DND-41 (cell line): ENCODE results near the gene NFIB.

ENCODE experiments used
- EZH2 ChIP-seq: IDR thresholded peaks from 3 replicates; pipeline ENCODE4 v1.6.1; 2012; ENCODE audit warnings: borderline replicate concordance, low read depth, mild to moderate bottlenecking, moderate library complexity, low read length, inconsistent platforms; ENCODE audit not compliant: severe bottlenecking
- TF ChIP-seq, protein P1 (sequence below): IDR thresholded peaks from 2 replicates; pipeline ENCODE4 v1.5.1; 2012; ENCODE audit warnings: borderline replicate concordance, low read length, moderate library complexity, mild to moderate bottlenecking; ENCODE audit not compliant: poor library complexity, severe bottlenecking; ENCODE audit errors: extremely low read depth

DNA sequence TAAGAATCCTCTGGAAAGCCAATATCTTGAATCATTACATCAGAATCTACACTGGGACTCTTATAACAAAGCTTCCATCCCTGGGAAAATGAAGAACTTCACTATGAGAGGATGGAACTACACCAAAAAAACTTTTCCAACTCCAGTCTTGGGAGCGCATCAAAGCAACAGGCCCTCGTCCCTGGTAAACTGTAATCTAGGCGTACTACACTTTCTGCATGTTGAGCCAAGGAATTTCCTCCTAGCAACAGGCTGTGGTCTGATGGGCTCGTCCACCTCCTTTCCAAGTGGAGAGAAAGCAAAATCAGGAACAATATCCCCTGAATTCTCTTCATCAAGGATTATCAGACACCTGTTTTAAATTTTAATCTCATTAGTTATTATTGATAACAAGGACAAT lies 94.1 kb downstream of the NFIB start:
- TF ChIP-seq, protein P1, sequence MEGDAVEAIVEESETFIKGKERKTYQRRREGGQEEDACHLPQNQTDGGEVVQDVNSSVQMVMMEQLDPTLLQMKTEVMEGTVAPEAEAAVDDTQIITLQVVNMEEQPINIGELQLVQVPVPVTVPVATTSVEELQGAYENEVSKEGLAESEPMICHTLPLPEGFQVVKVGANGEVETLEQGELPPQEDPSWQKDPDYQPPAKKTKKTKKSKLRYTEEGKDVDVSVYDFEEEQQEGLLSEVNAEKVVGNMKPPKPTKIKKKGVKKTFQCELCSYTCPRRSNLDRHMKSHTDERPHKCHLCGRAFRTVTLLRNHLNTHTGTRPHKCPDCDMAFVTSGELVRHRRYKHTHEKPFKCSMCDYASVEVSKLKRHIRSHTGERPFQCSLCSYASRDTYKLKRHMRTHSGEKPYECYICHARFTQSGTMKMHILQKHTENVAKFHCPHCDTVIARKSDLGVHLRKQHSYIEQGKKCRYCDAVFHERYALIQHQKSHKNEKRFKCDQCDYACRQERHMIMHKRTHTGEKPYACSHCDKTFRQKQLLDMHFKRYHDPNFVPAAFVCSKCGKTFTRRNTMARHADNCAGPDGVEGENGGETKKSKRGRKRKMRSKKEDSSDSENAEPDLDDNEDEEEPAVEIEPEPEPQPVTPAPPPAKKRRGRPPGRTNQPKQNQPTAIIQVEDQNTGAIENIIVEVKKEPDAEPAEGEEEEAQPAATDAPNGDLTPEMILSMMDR, result no peak
- TF ChIP-seq EZH2, result no peak
